ENCODE data around the gene TMEM178B. TPM values are rescaled to one million over a fixed set of nuclear protein-coding genes. Genes with fewer than 3 reads are reported as not detected.

Gene TMEM178B
- total RNA-seq, 1 donor = 0.43 TPM

DNA sequence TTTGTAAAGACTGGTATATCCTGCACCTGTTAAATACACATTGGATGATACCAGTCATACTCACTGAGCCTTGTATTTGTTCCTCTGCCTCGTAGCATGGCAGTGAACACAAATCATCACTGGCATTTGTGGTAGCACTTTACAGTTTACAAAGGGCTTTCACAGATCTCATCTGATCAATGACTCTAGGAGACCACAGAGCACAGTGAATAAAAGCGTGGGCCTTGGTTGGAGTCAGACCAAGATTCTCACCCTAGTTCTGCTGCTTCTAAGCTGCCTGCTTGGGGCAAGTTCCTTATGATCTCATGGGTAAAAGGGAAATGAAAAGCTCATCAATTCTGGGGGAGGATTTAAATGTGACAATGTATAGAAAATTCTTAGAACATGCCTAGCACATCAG, 347.4 kb downstream of the TMEM178B start:
- no peak overlapping the region for H3K4me3 ChIP-seq (ENCODE audit: low read depth, low read length)
- DNase-seq (ENCODE audit: low read depth) = no peak
- no peak for TF ChIP-seq CTCF (IDR thresholded peaks at IDR 0.05; ENCODE audit: insufficient read depth, low read depth, low read length)

- DNase-seq (ENCODE audit: low read depth) = no peak
- H3K4me3 ChIP-seq (ENCODE audit: low read depth, low read length) = no peak overlapping the region
- TF ChIP-seq CTCF (IDR thresholded peaks at IDR 0.05; ENCODE audit: insufficient read depth, low read depth, low read length) = no peak
Measured at GRCh38 chr7:141427134-141427533, 353.3 kb downstream of the TMEM178B start.

GRCh38 chr7:141430455-141431139, 356.7 kb downstream of the TMEM178B start:
- no peak for TF ChIP-seq CTCF (IDR thresholded peaks at IDR 0.05; ENCODE audit: insufficient read depth, low read depth, low read length)
- H3K4me3 ChIP-seq (ENCODE audit: low read depth, low read length) = no peak overlapping the region
- DNase-seq (ENCODE audit: low read depth) = no peak

- no peak overlapping the region for H3K4me3 ChIP-seq (ENCODE audit: low read depth, low read length)
- TF ChIP-seq CTCF (IDR thresholded peaks at IDR 0.05; ENCODE audit: insufficient read depth, low read depth, low read length) = no peak
- no peak for DNase-seq (ENCODE audit: low read depth)
Measured at GRCh38 chr7:141431140-141431479, 357.2 kb downstream of the TMEM178B start.

DNA sequence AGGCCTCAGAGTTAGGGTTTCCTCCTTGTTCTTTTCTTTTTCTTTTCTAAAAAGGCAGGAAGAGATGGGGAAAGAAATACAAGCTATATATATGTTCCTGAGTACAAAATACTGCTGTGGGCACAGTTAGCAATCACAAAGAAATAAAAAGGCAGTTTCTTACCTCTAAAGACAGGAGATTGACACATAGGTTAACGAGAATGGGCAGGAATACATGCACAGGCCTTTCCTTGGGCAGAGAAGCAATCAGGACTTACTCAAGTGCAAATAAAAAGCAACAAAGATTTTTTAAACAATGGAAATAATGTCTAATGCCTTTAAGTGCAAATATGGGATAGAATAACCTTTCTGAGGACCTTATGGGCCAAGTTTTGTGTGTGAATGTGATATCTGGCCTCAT, 357.8 kb downstream of the TMEM178B start:
- no peak for DNase-seq (ENCODE audit: low read depth)
- no peak for TF ChIP-seq CTCF (IDR thresholded peaks at IDR 0.05; ENCODE audit: insufficient read depth, low read depth, low read length)
- no peak overlapping the region for H3K4me3 ChIP-seq (ENCODE audit: low read depth, low read length)

DNA sequence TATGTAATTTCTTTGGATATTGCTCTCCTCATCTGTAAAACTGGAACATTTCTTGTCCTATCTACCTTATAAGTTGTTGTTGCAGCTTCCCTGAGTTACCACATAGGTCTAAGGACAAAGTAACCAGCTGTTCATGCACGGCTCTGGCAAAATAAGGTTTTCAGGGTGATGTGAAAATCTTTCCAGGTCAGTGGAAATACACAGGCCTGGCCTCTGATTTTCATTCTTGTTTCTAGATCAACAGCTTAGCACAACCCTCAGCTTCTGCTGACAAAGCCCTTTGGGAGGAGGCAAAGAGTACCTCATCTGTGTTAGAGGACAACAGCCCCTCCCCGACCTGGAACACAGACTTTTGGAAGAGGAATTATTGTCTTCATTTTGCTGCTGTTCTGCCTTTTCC, 359.8 kb downstream of the TMEM178B start:
- no peak for TF ChIP-seq CTCF (IDR thresholded peaks at IDR 0.05; ENCODE audit: insufficient read depth, low read depth, low read length)
- H3K4me3 ChIP-seq (ENCODE audit: low read depth, low read length) = no peak overlapping the region
- no peak for DNase-seq (ENCODE audit: low read depth)

DNA sequence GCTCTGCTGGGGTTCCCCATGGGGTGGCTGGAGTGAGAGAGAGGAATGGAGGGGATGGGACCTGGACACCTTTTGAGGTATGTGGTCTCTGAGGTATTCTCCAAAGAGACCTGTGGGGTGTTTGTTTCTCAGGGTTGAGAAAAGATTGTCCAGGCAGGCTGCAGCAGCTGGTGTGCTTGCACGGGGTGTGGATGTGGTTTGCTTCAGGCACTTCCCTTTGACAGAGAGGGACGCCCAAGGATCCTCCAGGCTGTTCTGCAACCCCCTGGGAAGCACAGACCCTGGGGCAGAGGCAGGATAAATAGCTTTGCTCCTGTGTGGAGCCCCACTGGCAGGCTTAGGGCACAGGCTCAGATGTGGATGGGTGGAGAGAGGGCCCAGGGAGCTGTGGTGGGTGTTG, 362.3 kb downstream of the TMEM178B start:
- no peak for DNase-seq (ENCODE audit: low read depth)
- no peak for TF ChIP-seq CTCF (IDR thresholded peaks at IDR 0.05; ENCODE audit: insufficient read depth, low read depth, low read length)
- H3K4me3 ChIP-seq (ENCODE audit: low read depth, low read length) = no peak overlapping the region
